OCI-LY7 (cell line): ENCODE measurements around the gene CCDC91. TPM values are rescaled to one million over a fixed set of nuclear protein-coding genes. Genes with fewer than 3 reads are reported as not detected.

Experiments used
- BruUV-seq: library from RNA; stranded (reverse); fragments of 400-500 nt; replicated peaks from 2 replicates; lab custom pipeline; 2021; lab: Mats Ljungman, UMichigan
- CTCF ChIA-PET: fragments of 300-600 bp; sonication (Branson Sonifier 250); formaldehyde crosslinking; loops from one replicate; lab custom pipeline; 2022; ENCODE audit warnings: antibody characterized with exemption; ENCODE audit not compliant: unreplicated experiment; lab: Charles Lee
- POLR2A ChIA-PET: fragments of 300-600 bp; sonication (Branson Sonifier 250); formaldehyde crosslinking; loops from one replicate; lab custom pipeline; 2022; ENCODE audit warnings: antibody characterized with exemption; lab: Charles Lee
- DNase-seq: peaks from one replicate; pipeline ENCODE4 v3.0.0-alpha.2; 2015; ENCODE audit warnings: low spot score
- H2AFZ ChIP-seq: fragments of 200-600 bp; sonication (generic), shearing (Covaris generic); 2 replicates; pipeline ENCODE4 v1.6.1; 2014; ENCODE audit warnings: mild to moderate bottlenecking, antibody characterized with exemption, low read length, moderate library complexity
- H3K27ac ChIP-seq: fragments of 200-600 bp; sonication (generic); 2 replicates; pipeline ENCODE4 v1.5.1; 2014; ENCODE audit warnings: mixed run types, low read depth, mild to moderate bottlenecking, moderate library complexity, low read length, inconsistent platforms; ENCODE audit not compliant: poor library complexity, severe bottlenecking
- H3K36me3 ChIP-seq: fragments of 200-600 bp; sonication (generic); 2 replicates; pipeline ENCODE4 v1.6.1; 2014; ENCODE audit warnings: mild to moderate bottlenecking, antibody characterized with exemption, low read length, moderate library complexity, mixed read lengths; ENCODE audit not compliant: insufficient read depth
- H3K4me1 ChIP-seq: fragments of 200-600 bp; sonication (generic); 2 replicates; pipeline ENCODE4 v1.5.1; 2014; ENCODE audit warnings: mild to moderate bottlenecking, low read length; ENCODE audit not compliant: insufficient read depth, poor library complexity, severe bottlenecking
- H3K4me2 ChIP-seq: fragments of 200-600 bp; sonication (generic); 2 replicates; pipeline ENCODE4 v1.6.1; 2014; ENCODE audit warnings: mild to moderate bottlenecking, low read length
- H3K4me3 ChIP-seq: fragments of 200-600 bp; sonication (generic); 2 replicates; pipeline ENCODE4 v1.5.1; 2014; ENCODE audit warnings: mild to moderate bottlenecking, low read depth, low read length; ENCODE audit not compliant: poor library complexity, severe bottlenecking
- H3K79me2 ChIP-seq: fragments of 200-600 bp; sonication (generic); 2 replicates; pipeline ENCODE4 v1.6.1; 2016; ENCODE audit warnings: low read depth, mild to moderate bottlenecking, low read length, moderate library complexity, mixed read lengths; ENCODE audit not compliant: insufficient read depth
- H3K9me2 ChIP-seq: fragments of 200-600 bp; sonication (generic); 2 replicates; pipeline ENCODE4 v1.6.1; 2016; ENCODE audit warnings: mild to moderate bottlenecking, low read length, mixed read lengths; ENCODE audit not compliant: insufficient read depth
- H3K9me3 ChIP-seq: fragments of 200-600 bp; sonication (generic); 2 replicates; pipeline ENCODE4 v1.6.1; 2014; ENCODE audit warnings: mild to moderate bottlenecking, mixed run types, low read length, mixed read lengths
- H4K20me1 ChIP-seq: fragments of 200-600 bp; sonication (generic); 2 replicates; pipeline ENCODE4 v1.6.1; 2014; ENCODE audit warnings: mild to moderate bottlenecking, antibody characterized with exemption, low read length, moderate library complexity, mixed read lengths; ENCODE audit not compliant: insufficient read depth
- EZH2phosphoT487 ChIP-seq: fragments of 200-600 bp; sonication (generic); IDR thresholded peaks from 2 replicates; pipeline ENCODE4 v1.6.1; 2018; ENCODE audit warnings: low read depth, borderline replicate concordance, mild to moderate bottlenecking, mixed run types, antibody characterized with exemption, low read length, moderate library complexity, mixed read lengths
- intact Hi-C: fragments of 100-400 bp; cut with micrococcal nuclease; formaldehyde crosslinking; loops from one replicate; pipeline ENCODE4 v1.10.0; 2022; ENCODE audit not compliant: unreplicated experiment
- total RNA-seq, 2 experiments: library from RNA; depleted of rRNA in 1 of 2; stranded (reverse); fragments of >200 nt in 1 of 2; shearing (Covaris generic) in 1 of 2; gene quantifications; 2 replicates each; pipeline ENCODE4 v1.2.3, GENCODE V29; 2014 to 2022
- TF ChIP-seq, protein P1 (sequence below): fragments of 200-600 bp; sonication (generic); conservative IDR thresholded peaks from 2 replicates; pipeline ENCODE4 v1.5.1; 2014; ENCODE audit warnings: mild to moderate bottlenecking, antibody characterized with exemption, low read length, moderate library complexity, mixed read lengths

The CCDC91 gene
- total RNA-seq, 2 experiments from 2014 or later = 15.8 to 23.8 TPM

GRCh38 chr12:28453686-28454085 lies 263.4 kb downstream of the CCDC91 start:
- no TSS peak for BruUV-seq
- POLR2A ChIA-PET = no interaction called here
- H3K9me2 ChIP-seq = no peaks in the 10 kb centered on the region

DNA sequence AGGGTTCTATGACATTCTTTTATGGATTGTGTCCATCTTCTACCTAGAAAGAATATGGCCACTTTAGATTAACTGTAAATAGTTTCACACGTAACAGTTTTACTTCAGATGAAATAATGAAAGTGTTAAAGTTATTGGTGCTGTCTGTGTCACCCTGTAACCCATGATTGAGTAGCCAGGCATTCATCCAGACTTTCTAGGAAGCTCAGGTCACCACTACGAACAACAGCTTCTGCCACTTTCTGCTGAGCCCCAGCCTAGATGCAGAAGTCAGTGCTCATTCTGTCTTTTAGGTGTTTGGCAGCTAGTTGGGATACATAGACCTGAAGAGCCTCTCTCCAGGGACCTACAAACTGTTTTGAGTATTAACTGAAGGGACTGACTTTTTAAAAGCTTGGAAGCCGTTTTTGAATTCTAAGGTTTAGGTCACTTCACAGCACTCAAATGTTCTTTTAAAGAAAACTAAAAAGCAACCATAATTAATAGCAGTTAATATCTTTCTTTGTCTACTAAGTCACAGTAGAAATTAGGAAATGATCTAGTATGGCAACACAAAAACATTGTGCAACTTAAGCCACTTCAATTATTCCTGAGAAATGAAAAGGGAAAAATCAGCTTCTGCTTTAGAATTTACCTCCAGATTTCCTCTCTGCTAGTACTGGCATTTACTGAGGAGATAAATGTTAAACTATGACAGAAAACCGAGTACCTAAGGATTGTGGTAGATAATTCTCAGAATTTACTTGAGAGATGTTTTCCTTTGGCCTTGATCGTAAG lies 266.9 kb downstream of the CCDC91 start:
- Histone ChIP-seq H3K9me2 (no peaks in the 10 kb centered on the region), H3K79me2 (no peaks in the 10 kb centered on the region), H3K4me3 (no peak overlapping the region), H3K36me3 (no peaks in the 10 kb centered on the region), H4K20me1 (no peaks in the 10 kb centered on the region), H3K27ac (no peak overlapping the region), H2AFZ (no peak overlapping the region), H3K4me1 (peaks cover 12% of the 10 kb centered on the region), H3K9me3 (no peaks in the 10 kb centered on the region), H3K4me2 (no peak overlapping the region)
- ChIA-PET CTCF (no interaction called here), POLR2A (no interaction called here)
- no TSS peak for BruUV-seq
- no peak for DNase-seq
- intact Hi-C loops = no loop called here
- no peak for TF ChIP-seq EZH2phosphoT487
- TF ChIP-seq, protein P1, sequence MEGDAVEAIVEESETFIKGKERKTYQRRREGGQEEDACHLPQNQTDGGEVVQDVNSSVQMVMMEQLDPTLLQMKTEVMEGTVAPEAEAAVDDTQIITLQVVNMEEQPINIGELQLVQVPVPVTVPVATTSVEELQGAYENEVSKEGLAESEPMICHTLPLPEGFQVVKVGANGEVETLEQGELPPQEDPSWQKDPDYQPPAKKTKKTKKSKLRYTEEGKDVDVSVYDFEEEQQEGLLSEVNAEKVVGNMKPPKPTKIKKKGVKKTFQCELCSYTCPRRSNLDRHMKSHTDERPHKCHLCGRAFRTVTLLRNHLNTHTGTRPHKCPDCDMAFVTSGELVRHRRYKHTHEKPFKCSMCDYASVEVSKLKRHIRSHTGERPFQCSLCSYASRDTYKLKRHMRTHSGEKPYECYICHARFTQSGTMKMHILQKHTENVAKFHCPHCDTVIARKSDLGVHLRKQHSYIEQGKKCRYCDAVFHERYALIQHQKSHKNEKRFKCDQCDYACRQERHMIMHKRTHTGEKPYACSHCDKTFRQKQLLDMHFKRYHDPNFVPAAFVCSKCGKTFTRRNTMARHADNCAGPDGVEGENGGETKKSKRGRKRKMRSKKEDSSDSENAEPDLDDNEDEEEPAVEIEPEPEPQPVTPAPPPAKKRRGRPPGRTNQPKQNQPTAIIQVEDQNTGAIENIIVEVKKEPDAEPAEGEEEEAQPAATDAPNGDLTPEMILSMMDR = no peak

More at GRCh38 chr12:28453686-28454085, 263.4 kb downstream of the CCDC91 start:
- intact Hi-C loops = no loop called here
- CTCF ChIA-PET = no interaction called here
- TF ChIP-seq, protein P1 = no peak
- TF ChIP-seq EZH2phosphoT487 = no peak
- no peak for DNase-seq
- H3K79me2 ChIP-seq = no peaks in the 10 kb centered on the region
- no peaks in the 10 kb centered on the region for H3K4me1 ChIP-seq
- no peak overlapping the region for H3K27ac ChIP-seq
- no peaks in the 10 kb centered on the region for H3K36me3 ChIP-seq
- H2AFZ ChIP-seq = no peak overlapping the region
- H3K9me3 ChIP-seq = no peaks in the 10 kb centered on the region
- no peak overlapping the region for H3K4me3 ChIP-seq
- no peaks in the 10 kb centered on the region for H4K20me1 ChIP-seq
- H3K4me2 ChIP-seq = no peak overlapping the region

- Histone ChIP-seq H3K4me3 (no peak overlapping the region), H4K20me1 (no peaks in the 10 kb centered on the region), H3K36me3 (no peaks in the 10 kb centered on the region), H3K4me1 (peaks cover 12% of the 10 kb centered on the region), H3K9me3 (no peaks in the 10 kb centered on the region), H2AFZ (no peak overlapping the region), H3K9me2 (no peaks in the 10 kb centered on the region), H3K4me2 (no peak overlapping the region), H3K79me2 (no peaks in the 10 kb centered on the region), H3K27ac (no peak overlapping the region)
- no TSS peak for BruUV-seq
- no peak for DNase-seq
- no peak for TF ChIP-seq EZH2phosphoT487
- TF ChIP-seq, protein P1 = no peak
- CTCF ChIA-PET = no interaction called here
- intact Hi-C loops = no loop called here
- POLR2A ChIA-PET = no interaction called here
These were observed 267.5 kb downstream of the CCDC91 start for GRCh38 chr12:28457785-28458184.
